ENCODE measurements around the gene EYA2. TPM values are rescaled to one million over a fixed set of nuclear protein-coding genes. Genes with fewer than 3 reads are reported as not detected.

The EYA2 gene
- polyA plus RNA-seq, 1 donor (not counting 4 experiments of a cell fraction or from before 2014, with no cell fraction given): not detected

GRCh38 chr20:46948081-46948480 is 53.4 kb downstream of the EYA2 start:
- FAIRE-seq: no peak
- H3K9ac ChIP-seq (ENCODE audit: control insufficient read depth, extremely low read depth, insufficient read depth, low read length): no peak overlapping the region
- peaks cover 3% of the 10 kb centered on the region for H3K27me3 ChIP-seq (ENCODE audit: control insufficient read depth, extremely low read depth, insufficient read depth, low read length)
- no peak for DNase-seq (ENCODE audit: low read depth, low spot score)
- no peaks in the 10 kb centered on the region for H4K20me1 ChIP-seq (ENCODE audit: control insufficient read depth, extremely low read depth, insufficient read depth, low read length)
- H3K4me2 ChIP-seq (ENCODE audit: control insufficient read depth, extremely low read depth, insufficient read depth, low read depth, low read length): no peak overlapping the region
- H3K79me2 ChIP-seq (ENCODE audit: control insufficient read depth, insufficient read depth, low read length): no peaks in the 10 kb centered on the region
- H3K27ac ChIP-seq (ENCODE audit: control insufficient read depth, insufficient read depth, low read length): no peak overlapping the region
- H3K9me3 ChIP-seq (ENCODE audit: control insufficient read depth, low read depth, low read length): no peaks in the 10 kb centered on the region
- H3K4me1 ChIP-seq (ENCODE audit: control insufficient read depth, extremely low read depth, insufficient read depth, low read length): no peaks in the 10 kb centered on the region
- TF ChIP-seq, protein P1, sequence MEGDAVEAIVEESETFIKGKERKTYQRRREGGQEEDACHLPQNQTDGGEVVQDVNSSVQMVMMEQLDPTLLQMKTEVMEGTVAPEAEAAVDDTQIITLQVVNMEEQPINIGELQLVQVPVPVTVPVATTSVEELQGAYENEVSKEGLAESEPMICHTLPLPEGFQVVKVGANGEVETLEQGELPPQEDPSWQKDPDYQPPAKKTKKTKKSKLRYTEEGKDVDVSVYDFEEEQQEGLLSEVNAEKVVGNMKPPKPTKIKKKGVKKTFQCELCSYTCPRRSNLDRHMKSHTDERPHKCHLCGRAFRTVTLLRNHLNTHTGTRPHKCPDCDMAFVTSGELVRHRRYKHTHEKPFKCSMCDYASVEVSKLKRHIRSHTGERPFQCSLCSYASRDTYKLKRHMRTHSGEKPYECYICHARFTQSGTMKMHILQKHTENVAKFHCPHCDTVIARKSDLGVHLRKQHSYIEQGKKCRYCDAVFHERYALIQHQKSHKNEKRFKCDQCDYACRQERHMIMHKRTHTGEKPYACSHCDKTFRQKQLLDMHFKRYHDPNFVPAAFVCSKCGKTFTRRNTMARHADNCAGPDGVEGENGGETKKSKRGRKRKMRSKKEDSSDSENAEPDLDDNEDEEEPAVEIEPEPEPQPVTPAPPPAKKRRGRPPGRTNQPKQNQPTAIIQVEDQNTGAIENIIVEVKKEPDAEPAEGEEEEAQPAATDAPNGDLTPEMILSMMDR (optimal IDR thresholded peaks at IDR 0.05 in 1 of 3, IDR thresholded peaks at IDR 0.05 in 1 of 3, conservative IDR thresholded peaks at IDR 0.05 in 1 of 3; ENCODE audit: extremely low read depth in 1 of 3, insufficient read depth in 2 of 3, low read length in 3 of 3): no peak
- TF ChIP-seq EZH2 (IDR thresholded peaks at IDR 0.05; ENCODE audit: low read length): no peak
- dilution Hi-C loops (cut with MboI; ENCODE audit: extremely low pct_ligation_motif_present, low sequenced_read_pairs): no loop called here
- no peak overlapping the region for H2AFZ ChIP-seq (ENCODE audit: control insufficient read depth, low read length)
- H3K9me1 ChIP-seq (ENCODE audit: control insufficient read depth, extremely low read depth, insufficient read depth, low read length): no peaks in the 10 kb centered on the region
- H3K36me3 ChIP-seq (ENCODE audit: control insufficient read depth in 2 of 2, extremely low read depth in 1 of 2, insufficient read depth in 2 of 2, low read length in 2 of 2): no peaks in the 10 kb centered on the region
- no peak overlapping the region for H3K4me3 ChIP-seq (ENCODE audit: control insufficient read depth in 2 of 3, extremely low read depth in 1 of 3, insufficient read depth in 2 of 3, low read depth in 1 of 3, low read length in 3 of 3)

GRCh38 chr20:46951405-46951804 is 56.8 kb downstream of the EYA2 start:
- DNase-seq (ENCODE audit: low read depth, low spot score): no peak
- Histone ChIP-seq H4K20me1 (ENCODE audit: control insufficient read depth, extremely low read depth, insufficient read depth, low read length) (no peaks in the 10 kb centered on the region), H3K9me1 (ENCODE audit: control insufficient read depth, extremely low read depth, insufficient read depth, low read length) (no peaks in the 10 kb centered on the region), H3K4me1 (ENCODE audit: control insufficient read depth, extremely low read depth, insufficient read depth, low read length) (no peaks in the 10 kb centered on the region), H3K4me3 (ENCODE audit: control insufficient read depth in 2 of 3, extremely low read depth in 1 of 3, insufficient read depth in 2 of 3, low read depth in 1 of 3, low read length in 3 of 3) (no peak overlapping the region), H3K27ac (ENCODE audit: control insufficient read depth, insufficient read depth, low read length) (no peak overlapping the region), H3K9ac (ENCODE audit: control insufficient read depth, extremely low read depth, insufficient read depth, low read length) (no peak overlapping the region), H3K9me3 (ENCODE audit: control insufficient read depth, low read depth, low read length) (no peaks in the 10 kb centered on the region), H3K36me3 (ENCODE audit: control insufficient read depth in 2 of 2, extremely low read depth in 1 of 2, insufficient read depth in 2 of 2, low read length in 2 of 2) (no peaks in the 10 kb centered on the region), H2AFZ (ENCODE audit: control insufficient read depth, low read length) (no peak overlapping the region), H3K4me2 (ENCODE audit: control insufficient read depth, extremely low read depth, insufficient read depth, low read depth, low read length) (no peak overlapping the region), H3K79me2 (ENCODE audit: control insufficient read depth, insufficient read depth, low read length) (no peaks in the 10 kb centered on the region), H3K27me3 (ENCODE audit: control insufficient read depth, extremely low read depth, insufficient read depth, low read length) (peaks cover 3% of the 10 kb centered on the region)
- TF ChIP-seq EZH2 (IDR thresholded peaks at IDR 0.05; ENCODE audit: low read length): no peak
- TF ChIP-seq, protein P1 (optimal IDR thresholded peaks at IDR 0.05 in 1 of 3, IDR thresholded peaks at IDR 0.05 in 1 of 3, conservative IDR thresholded peaks at IDR 0.05 in 1 of 3; ENCODE audit: extremely low read depth in 1 of 3, insufficient read depth in 2 of 3, low read length in 3 of 3): no peak
- no peak for FAIRE-seq
- dilution Hi-C loops (cut with MboI; ENCODE audit: extremely low pct_ligation_motif_present, low sequenced_read_pairs): no loop called here
